AG09309 (cell line): ENCODE measurements around the gene AGPAT3.

Experiments
- DNase-seq: peaks from one replicate; pipeline ENCODE4 v3.0.0-alpha.2; 2010; ENCODE audit warnings: low read depth
- H3K4me3 ChIP-seq: 2 replicates; pipeline ENCODE4 v1.5.1; 2011; ENCODE audit warnings: mild to moderate bottlenecking, low read depth, low read length, moderate library complexity; ENCODE audit not compliant: control insufficient read depth
- TF ChIP-seq, protein P1 (sequence below): IDR thresholded peaks from 2 replicates; pipeline ENCODE4 v1.5.1; 2011; ENCODE audit warnings: mild to moderate bottlenecking, low read depth, low read length, inconsistent platforms; ENCODE audit not compliant: insufficient read depth, control insufficient read depth; ENCODE audit errors: missing control alignments

The AGPAT3 gene

DNA sequence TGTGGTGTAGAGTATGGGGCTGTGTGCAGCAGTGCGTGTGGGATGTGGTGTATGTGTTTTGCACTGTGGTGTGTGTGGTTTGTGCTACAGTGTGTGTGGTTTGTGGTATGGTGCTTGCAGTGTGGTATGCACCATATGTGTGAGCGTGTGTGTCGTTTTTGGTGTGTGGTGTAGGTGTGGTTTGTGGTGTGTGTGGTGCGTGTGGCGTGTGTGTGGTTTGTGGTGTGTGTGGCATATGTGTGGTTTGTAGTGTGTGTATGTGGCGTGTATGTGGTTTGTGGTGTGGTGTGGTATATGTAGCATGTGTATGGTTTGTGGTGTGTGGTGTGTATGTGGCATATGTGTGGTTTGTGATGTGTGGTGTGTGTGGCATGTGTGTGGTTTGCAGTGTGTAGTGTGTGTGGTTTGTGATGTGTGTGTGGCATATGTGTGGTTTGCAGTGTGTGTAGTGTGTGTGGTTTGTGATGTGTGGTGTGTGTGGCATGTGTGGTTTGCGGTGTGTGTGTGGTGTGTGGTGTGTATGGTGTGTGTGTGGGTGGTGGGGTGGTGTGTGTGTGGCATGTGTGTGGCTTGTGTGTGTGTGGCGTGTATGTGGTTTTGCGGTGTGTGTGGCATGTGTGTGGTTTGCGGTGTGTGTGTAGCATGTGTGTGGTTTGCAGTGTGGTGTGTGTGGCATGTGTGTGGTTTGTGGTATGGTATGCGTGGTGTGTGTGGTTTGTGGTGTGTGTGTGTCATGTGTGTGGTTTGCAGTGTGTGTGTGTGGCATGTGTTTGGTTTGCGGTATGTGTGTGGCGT lies 93.5 kb downstream of the AGPAT3 start:
- TF ChIP-seq, protein P1, sequence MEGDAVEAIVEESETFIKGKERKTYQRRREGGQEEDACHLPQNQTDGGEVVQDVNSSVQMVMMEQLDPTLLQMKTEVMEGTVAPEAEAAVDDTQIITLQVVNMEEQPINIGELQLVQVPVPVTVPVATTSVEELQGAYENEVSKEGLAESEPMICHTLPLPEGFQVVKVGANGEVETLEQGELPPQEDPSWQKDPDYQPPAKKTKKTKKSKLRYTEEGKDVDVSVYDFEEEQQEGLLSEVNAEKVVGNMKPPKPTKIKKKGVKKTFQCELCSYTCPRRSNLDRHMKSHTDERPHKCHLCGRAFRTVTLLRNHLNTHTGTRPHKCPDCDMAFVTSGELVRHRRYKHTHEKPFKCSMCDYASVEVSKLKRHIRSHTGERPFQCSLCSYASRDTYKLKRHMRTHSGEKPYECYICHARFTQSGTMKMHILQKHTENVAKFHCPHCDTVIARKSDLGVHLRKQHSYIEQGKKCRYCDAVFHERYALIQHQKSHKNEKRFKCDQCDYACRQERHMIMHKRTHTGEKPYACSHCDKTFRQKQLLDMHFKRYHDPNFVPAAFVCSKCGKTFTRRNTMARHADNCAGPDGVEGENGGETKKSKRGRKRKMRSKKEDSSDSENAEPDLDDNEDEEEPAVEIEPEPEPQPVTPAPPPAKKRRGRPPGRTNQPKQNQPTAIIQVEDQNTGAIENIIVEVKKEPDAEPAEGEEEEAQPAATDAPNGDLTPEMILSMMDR, result no peak
- no peak overlapping the region for H3K4me3 ChIP-seq
- DNase-seq, result no peak

DNA sequence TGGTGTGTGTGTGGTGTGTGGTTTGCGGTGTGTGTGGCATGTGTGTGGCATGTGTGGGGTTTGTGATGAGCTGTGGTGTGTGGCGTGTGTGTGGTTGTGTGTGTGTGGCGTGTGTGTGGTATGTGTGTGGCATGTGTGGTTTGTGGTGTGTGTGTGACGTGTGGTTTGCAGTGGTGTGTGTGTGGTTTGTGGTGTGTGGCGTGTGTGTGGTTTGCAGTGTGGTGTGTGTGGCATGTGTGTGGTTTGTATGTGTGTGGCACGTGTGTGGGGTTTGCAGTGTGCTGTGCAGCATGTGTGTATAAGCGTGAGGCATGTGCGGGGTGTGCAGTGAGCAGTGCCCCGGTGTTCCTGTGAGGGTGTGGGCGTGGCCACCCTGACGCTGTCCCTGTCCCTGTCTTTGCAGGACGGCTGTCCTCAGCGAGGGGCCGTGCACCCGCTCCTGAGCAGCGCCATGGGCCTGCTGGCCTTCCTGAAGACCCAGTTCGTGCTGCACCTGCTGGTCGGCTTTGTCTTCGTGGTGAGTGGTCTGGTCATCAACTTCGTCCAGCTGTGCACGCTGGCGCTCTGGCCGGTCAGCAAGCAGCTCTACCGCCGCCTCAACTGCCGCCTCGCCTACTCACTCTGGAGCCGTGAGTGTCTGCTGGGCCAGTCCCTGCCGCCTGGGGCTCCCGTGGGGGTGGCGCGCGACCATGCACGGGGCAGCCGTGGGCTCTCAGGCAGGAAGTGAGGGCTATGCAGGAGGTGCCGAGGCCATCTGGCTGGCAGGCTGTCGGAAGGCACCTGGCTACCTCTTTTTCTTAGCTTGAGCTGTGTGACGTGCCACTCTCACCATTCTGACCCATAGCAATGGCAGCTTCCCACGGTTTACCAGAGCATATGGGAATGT lies 94.5 kb downstream of the AGPAT3 start:
- TF ChIP-seq, protein P1, result no peak
- no peak for DNase-seq

DNA sequence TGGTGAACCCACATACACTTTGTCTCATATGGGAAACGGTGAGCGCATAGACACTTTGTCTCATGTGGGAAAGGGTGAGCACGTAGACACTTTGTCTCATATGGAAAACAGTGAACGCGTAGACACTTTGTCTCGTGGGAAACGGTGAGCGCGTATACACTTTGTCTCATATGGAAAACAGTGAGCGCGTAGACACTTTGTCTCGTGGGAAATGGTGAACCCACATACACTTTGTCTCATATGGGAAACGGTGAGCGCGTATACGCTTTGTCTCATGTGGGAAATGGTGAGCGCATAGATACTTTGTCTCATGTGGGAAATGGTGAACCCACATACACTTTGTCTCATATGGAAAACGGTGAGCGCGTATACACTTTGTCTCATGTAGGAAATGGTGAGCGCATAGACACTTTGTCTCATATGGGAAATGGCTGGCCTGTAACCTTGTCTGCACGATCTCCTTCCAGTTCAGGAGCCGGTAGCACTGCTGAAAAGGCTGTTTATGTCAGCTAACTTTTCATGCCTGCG lies 96.4 kb downstream of the AGPAT3 start:
- TF ChIP-seq, protein P1, result no peak
- no peak overlapping the region for H3K4me3 ChIP-seq
- DNase-seq, result no peak

More for the DNA sequence above, 94.5 kb downstream of the AGPAT3 start:
- no peak overlapping the region for H3K4me3 ChIP-seq

DNA sequence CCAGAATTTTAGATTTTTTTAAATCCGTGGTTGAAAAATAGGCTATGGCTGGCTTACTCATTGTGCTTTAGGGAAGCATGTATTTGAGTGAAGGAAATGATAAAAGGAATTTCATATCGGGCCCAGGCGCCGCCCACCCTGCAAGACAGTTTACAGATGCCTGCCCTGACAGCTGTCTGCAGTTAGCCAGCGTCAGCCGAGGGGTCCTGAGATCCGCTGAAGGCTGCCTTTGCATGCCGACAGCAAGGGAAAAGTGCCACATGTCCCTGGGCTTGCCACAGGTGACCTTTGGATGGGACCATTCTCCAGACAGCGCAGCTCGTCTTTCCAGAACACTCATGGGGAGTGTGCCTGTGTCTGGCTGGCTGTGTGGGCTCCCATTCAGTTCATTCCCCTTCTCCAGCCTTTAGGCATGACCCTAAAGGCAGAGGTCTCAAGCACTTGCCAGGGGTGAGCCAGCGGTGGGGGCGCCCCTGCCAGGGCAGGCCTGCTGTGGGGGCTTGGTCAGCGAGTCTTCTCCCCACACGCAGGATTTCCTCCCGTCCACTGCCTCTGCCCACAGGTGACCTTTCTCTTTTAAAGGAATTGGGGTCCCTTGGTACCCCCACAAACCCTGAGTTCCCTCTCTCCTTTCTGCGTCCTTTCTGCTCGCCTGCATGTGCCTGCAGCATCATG lies 101.0 kb downstream of the AGPAT3 start:
- TF ChIP-seq, protein P1, result no peak
- DNase-seq, result no peak
- no peak overlapping the region for H3K4me3 ChIP-seq

- no peak for DNase-seq
- no peak overlapping the region for H3K4me3 ChIP-seq
- TF ChIP-seq, protein P1, result no peak
Observed at GRCh38 chr21:43966946-43967512, 102.0 kb downstream of the AGPAT3 start.

DNA sequence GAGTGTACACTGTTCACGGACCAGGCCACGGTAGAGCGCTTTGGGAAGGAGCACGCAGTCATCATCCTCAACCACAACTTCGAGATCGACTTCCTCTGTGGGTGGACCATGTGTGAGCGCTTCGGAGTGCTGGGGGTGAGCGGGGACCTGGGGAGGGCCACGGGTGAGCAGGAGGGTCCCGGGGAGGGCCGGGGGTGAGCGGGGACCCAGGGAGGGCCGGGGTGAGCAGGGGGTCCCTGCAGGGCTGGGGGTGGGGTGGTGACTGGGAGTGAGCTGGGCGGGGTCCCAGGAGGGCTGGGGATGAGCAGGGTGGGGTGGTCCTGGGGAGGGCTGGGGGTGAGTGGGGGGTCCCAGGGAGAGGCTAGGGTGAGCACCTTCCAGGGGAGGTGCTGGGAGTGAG lies 103.0 kb downstream of the AGPAT3 start:
- TF ChIP-seq, protein P1, result no peak
- H3K4me3 ChIP-seq, result no peak overlapping the region
- DNase-seq, result no peak
